ENCODE data around the gene C19orf33. TPM values are rescaled to one million over a fixed set of nuclear protein-coding genes. Genes with fewer than 3 reads are reported as not detected.

The C19orf33 gene
- 608 to 786 TPM (median 705 TPM) in 5 replicates for total RNA-seq (2022; extraction: Qiagen RNA extraction)

GRCh38 chr19:38303517-38304351 is at the start of gene C19orf33:
C19orf33 (plus strand) TSS chr19:38304251; CDS start chr19:38304262, 11 bp downstream.

GRCh38 chr19:38264486-38265212 is 39.4 kb upstream of the C19orf33 start, which contains the start of gene SPINT2:
SPINT2 (plus strand) TSS chr19:38264573; CDS start chr19:38264893, 320 bp downstream.

GRCh38 chr19:38315657-38316476 is 11.8 kb downstream of the C19orf33 start, which contains the start of gene YIF1B:
YIF1B (minus strand) TSS chr19:38315947; CDS start chr19:38315917, 30 bp downstream.

GRCh38 chr19:38319421-38320258 is 15.6 kb downstream of the C19orf33 start, which contains the start of gene KCNK6:
KCNK6 (plus strand) TSS chr19:38319845; CDS start chr19:38319951, 106 bp downstream.

Other genes with a start within 250 kb of the C19orf33 start
- 3.0 to 5.8 TPM (median 3.9 TPM) in 5 replicates for gene DPF1, start 80.0 kb upstream of the C19orf33 start, total RNA-seq (2022; extraction: Qiagen RNA extraction)
- gene PPP1R14A, start 47.9 kb upstream of the C19orf33 start, total RNA-seq (2022; extraction: Qiagen RNA extraction), result 67.1 to 107 TPM (median 106 TPM) in 5 replicates
- gene SPINT2, start 39.7 kb upstream of the C19orf33 start, total RNA-seq (2022; extraction: Qiagen RNA extraction), result 257 to 368 TPM (median 329 TPM) in 5 replicates
- 99.8 to 131 TPM (median 127 TPM) in 5 replicates for gene YIF1B, start 11.7 kb downstream of the C19orf33 start, total RNA-seq (2022; extraction: Qiagen RNA extraction)
- gene KCNK6, start 15.6 kb downstream of the C19orf33 start, total RNA-seq (2022; extraction: Qiagen RNA extraction), result 3.7 to 4.9 TPM (median 4.2 TPM) in 5 replicates
- gene CATSPERG, start 31.6 kb downstream of the C19orf33 start, total RNA-seq (2022; extraction: Qiagen RNA extraction), result 0.66 to 1.4 TPM (median 0.75 TPM) in 5 replicates
- gene PSMD8, start 70.3 kb downstream of the C19orf33 start, total RNA-seq (2022; extraction: Qiagen RNA extraction), result 463 to 512 TPM (median 490 TPM) in 5 replicates
- gene GGN, start 83.8 kb downstream of the C19orf33 start, total RNA-seq (2022; extraction: Qiagen RNA extraction), result 0.09 to 0.28 TPM (median 0.26 TPM) in 4 of 5 replicates, not detected in the other
- gene SPRED3, start 84.4 kb downstream of the C19orf33 start, total RNA-seq (2022; extraction: Qiagen RNA extraction), result 1.5 to 3.0 TPM (median 2.3 TPM) in 5 replicates
- gene FAM98C, start 98.8 kb downstream of the C19orf33 start, total RNA-seq (2022; extraction: Qiagen RNA extraction), result 16.9 to 28.1 TPM (median 27.2 TPM) in 5 replicates
- gene RASGRP4, start 122.0 kb downstream of the C19orf33 start, total RNA-seq (2022; extraction: Qiagen RNA extraction), result not detected in 5 replicates
- gene RYR1, start 129.4 kb downstream of the C19orf33 start, total RNA-seq (2022; extraction: Qiagen RNA extraction), result 5.4 to 6.3 TPM (median 6.1 TPM) in 5 replicates

Data from A549 treated with Mapracorat at 1 μM for 4 hours (cell line).